Neural cell (in vitro differentiated cells): ENCODE data around the gene SKAP1.

Experiments
- EP300 ChIP-seq: fragments of 450-650 bp; conservative IDR thresholded peaks from 2 replicates; pipeline ENCODE4 v1.6.1; 2014; ENCODE audit warnings: antibody characterized with exemption, mild to moderate bottlenecking, moderate library complexity; ENCODE audit not compliant: poor library complexity, severe bottlenecking
- REST ChIP-seq: IDR thresholded peaks from 2 replicates; pipeline ENCODE4 v1.6.1; 2012; ENCODE audit warnings: borderline replicate concordance

- no peak for TF ChIP-seq REST
- TF ChIP-seq EP300 = no peak
Observed at GRCh38 chr17:48162946-48163506, 267.0 kb downstream of the SKAP1 start.
